ENCODE results near the gene SLC9A3.
"Not testable (repeated sequence)": the region's sequence is repeated elsewhere in the genome, so short reads cannot be mapped to it uniquely, and the experiment has no call there.

The SLC9A3 gene

DNA sequence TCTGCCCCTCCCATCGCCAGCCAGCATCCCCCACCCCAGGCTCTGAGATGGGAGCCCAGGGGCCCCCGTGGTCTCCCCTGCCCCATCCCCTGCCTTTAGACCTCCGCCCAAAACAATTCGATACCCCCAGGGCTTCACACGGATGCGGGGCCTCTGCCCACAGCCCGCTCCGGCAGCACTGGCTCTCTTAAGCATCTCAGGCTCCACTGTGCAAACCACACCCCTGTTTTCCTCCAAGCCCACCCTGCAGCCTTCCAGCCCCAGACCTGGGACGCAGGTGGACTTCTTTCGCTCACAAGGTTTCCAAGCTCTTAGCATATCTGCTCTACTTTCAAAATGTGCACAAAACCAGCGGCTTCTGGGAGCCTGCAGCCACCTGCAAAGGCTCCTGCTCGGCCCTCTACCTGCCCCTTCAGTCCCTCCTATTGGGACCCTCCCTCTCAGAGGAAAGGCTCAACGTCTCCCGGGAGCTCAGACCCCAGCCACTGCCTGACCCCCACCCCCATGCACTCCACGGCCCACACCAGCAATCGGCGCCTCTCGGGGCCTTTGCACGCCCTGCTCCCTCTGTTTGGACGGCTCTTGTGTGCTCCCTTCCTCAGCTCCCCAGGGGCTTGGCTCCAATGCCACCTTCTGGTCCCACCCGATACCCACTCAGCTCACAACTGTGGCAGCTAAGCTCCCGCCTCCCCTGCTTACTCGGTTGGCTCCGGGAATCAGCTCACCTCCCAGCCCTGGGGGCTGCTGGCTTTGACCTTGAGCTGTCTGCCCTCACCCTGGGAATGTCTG, 918 bp upstream of the SLC9A3 start:
- no peak for DNase-seq

DNA sequence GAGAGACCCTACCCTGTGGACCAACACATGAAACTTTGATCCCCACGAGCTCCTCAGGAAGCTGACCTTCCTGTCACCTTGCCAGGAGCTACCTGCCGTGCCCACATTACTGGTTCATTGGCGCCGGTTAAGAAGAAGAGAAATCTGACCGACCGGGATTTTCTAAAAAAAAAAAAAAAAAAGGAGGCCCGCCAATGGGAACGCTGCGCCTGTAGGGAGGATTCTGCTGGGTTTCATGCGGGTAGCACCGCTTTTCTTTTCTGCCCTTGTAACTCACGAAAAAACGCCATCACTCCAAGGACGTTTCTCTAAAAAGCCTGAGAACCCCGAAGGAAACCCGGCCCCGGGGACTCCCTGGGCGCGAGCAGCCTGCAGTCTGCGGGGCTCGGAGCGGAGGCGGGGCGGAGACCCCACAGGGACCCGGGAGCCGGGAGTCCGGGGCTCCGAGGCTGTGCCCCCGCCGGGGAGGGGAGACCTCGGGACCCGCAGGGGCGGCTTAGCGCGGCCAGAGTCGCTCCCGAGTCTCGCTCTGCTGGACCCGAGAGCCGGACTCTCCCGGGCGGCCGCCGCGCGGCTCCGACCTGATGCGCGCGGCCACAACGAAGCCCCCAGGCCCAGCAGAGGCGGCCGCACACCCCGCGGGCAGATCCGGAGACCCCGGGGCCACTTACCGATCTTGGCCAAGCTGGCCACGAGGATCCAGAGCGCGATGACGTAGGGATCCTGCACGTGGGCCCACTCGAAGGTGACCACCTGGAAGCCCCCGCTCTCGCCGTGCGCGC, 617 bp downstream of the SLC9A3 start:
- DNase-seq = no peak

DNA sequence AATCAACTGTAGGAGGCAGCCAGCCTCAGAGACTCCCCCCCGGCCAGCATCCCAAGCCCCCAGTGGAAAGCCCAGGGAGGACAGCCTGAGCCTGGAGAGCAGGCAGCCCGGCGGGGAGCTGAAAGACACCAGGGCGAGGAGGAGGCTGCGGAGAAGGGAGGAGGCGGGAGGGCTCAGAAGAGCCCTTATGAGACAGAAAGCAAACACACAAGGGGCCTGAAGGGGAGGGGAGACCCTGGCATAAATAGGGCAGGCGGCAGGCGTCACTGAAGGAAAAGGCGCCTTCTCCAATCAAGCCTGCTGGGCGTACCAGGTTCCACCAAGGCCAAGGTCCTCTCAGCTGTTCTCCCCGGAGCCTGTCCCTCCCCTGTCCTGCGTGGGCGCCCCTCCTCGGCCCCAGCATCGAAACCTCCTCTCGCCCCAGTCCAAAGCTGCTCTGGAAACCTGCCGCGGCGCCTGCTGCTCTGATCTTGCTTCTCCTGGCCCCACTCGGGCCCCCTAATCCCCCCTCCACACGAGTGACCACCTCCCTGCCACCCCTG, 1.3 kb downstream of the SLC9A3 start:
- no peak for DNase-seq

DNA sequence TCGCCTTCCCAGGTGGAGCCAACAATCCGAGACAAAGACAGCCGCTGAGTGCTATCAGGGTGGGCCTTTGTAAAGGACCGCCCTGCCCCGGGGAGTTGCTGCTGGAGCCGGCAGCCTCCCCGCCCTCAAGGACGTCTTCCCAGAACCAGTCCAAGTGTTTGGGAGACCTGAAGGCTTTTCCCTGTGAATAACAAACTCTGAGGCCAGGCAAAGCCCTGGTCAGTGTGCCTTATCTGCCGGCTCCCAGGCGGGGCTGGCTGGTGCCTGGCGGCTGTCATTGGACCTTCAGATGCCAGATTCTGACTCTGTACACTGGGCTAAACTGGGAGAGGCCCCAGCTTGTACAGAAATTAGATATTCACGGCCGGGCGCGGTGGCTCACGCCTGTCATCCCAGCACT, 2.1 kb downstream of the SLC9A3 start:
- DNase-seq = no peak

DNA sequence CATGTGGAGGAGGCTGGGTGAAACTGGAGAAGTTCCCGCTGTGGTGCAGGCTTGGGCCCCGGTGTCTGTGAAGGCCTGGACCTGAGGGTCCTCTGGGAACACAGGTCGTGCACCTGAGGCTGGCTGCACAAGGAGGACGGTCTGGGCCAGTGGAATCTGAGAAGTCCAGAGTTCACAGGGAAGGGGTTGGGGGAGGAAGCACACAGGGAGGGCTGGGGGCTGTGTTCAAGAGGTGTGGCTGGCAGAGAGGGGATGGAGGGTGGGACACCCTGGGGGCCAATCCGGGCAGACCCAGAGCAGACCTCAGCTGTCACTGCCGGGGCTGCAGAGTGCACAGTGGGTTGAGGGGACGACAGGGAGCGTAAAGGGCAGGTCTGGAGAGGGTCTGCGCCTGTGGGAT, 2.6 kb downstream of the SLC9A3 start:
- DNase-seq = no peak

DNA sequence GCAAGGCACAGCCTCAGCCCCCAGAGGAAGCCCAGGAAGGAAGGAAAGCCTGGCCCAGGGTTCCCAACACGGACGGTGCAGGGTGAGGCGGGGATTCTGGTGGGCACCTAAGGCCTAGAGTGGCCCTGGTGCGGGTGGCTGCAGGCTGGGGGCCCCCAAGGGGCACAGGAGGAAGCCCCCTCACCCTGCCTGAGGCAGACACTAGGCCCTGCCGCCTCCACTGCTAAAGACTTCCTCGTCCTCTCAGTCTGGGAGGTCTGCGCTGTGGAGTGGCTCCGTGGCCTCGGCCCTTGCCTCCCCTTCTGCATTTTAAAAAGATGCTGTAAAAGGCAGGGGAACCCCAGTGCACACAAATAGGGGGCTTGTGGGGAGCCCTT, 3.4 kb downstream of the SLC9A3 start:
- DNase-seq = no peak

DNA sequence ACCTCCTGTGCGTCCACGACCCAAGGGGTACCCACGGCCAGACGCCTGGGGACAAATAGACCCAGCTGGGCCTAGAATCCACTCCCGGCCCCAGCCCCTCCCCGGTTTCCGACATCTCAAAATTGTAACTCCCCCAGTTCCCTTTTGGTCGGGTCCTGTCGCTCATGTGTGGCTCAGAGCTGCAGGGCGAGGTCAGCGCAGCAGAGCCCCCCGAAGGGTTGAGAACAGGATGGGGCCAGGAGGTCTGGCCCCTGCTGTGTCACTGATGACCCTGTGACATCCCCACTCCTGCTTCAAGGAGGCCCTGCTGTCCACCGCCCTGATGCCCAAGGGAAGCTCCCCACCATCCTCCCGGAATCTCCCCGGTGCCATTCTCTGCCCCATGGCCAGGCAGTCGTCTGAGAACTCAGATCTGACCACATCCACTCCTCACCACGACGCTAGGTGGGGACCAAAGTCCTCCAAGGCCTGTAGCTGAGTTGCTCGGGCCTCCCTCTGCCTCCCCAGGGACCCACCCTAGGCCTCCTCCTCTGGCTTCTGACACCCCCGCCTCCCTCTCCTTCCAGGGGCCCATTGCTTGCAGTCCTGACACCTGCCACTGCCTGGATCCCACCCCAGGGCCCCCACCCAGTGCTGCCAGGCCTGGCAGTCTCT, 3.9 kb downstream of the SLC9A3 start:
- DNase-seq = no peak

DNA sequence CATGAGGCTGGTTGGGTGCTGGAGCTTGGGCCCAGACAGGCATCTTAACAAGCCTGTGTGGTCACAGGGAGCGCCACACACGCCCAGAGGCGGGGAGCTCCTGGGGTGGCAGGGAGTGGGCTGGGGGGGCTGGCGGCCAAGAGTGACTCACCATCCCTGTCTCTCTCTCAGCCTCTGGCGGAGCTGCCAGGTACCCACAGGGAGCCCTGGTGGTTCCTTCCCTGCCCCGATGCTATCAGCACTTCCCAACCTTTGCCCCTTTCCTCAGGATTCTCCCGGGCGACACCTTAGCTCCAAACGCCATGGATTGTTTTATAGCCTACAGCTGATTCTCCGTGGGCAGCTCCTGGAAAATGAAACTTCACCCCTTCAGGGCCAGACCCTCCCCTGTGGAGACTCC, 5.5 kb downstream of the SLC9A3 start:
- no peak for DNase-seq

DNA sequence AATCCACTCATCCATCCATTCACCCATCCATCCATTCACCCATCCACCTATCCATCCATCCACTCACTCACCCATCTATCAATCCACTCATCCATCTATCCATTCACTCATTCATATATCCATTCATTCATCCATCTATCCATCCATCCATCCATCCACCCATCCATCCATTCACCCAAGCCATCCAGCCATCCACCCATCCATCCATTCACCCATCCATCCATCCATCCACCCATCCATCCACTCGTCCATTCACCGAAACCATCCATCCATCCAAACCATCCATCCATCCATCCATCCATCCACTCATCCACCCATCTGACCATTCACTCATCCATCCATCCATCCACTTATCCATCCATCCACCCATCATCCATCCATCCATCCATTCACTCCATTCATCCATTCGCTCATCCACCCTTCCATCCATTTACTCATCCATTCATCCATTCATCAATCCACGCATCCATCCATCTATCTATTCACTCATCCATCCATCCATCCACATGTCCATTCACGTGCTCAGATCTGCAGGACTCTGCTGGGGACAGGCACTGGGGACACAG, 6.6 kb downstream of the SLC9A3 start:
- DNase-seq = no peak

DNA sequence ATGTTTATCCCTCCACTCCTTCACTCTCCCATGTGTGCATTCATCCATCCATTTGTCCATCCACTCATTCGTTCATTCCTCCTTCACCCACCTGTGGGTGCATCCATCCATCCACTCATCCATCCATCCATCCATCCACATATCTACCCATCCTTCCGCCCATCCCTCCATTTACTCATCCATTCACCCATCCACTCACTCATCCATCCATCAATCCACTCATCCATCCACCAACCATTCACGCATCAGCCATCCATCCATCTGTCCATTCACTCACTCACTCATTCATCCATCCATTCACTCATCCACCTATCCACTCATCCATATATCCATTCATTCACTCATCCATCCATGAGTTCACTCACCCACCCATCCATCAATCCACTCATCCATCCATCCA, 7.3 kb downstream of the SLC9A3 start:
- DNase-seq = no peak

DNA sequence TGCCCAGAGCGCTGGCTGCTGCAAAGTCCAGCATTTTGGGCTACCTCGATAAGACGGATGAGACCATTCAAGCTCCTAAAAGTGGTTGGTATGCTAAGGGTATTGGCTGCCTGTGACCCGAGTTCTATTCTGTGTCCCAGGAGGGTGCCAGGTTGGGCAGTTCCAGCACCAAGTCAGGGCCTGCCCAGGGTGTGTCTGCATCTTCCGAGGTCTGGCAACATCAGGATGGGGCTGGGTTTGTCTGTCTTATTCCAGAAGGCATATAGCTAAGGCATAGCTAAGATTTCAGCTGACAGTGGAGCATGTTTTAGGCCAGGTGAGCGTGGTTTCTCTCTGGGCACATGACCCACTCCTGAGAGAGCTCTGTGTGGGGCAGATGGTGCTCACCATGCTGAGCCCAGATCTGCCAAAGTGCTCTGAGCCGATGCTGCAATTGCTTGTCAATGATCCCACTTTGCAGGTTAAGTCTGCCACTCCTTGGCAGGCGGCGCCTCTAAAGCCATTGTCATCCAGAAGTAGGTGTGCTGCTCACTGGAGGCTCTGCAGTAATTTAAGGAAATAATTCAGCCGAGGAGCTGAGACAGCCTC, 7.8 kb downstream of the SLC9A3 start:
- DNase-seq = no peak

DNA sequence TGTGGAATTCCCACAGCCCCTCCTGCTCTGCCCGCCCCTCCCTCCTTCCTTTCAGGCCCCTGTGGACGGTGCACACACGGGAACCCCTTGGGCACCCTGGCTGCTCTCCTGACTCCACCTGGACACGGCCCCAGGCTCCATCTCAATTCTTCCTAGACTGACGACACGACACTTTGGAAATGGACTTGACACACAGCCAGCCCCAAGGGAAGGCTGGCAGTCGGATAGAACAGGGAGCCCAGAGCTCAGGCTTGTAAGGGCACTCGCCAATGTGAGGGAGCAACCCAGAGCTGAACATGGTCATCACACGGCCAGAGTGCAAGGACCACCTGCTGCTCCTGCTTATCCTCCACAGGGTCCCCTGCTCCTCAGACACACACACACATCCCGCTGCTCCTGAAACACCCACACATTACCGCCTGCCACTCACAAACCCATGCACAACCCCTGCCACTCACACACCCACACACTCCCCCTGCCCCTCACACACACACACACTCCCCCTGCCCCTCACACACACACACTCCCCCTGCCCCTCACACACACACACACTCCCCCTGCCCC, 8.9 kb downstream of the SLC9A3 start:
- DNase-seq = no peak

DNA sequence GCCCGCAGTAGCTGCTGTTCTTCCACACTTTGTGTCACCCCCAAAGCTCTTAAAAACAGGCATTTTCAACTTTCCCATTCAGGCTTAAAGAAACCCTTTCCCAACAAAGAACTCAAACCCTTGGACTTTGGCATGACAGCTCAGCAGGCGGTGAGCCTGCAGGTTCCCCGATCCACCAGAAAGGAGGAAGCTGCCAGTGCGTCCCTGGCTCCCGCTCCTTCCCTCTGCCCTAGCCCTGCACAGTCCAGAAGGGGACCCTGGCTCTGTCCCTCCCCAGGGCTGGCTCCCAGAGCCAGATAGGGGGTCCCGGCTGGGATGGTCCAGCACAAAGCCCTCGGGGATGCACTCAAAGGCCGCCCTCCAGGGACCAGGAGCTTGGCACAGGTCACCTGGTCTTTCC, 9.6 kb downstream of the SLC9A3 start:
- DNase-seq = no peak

DNA sequence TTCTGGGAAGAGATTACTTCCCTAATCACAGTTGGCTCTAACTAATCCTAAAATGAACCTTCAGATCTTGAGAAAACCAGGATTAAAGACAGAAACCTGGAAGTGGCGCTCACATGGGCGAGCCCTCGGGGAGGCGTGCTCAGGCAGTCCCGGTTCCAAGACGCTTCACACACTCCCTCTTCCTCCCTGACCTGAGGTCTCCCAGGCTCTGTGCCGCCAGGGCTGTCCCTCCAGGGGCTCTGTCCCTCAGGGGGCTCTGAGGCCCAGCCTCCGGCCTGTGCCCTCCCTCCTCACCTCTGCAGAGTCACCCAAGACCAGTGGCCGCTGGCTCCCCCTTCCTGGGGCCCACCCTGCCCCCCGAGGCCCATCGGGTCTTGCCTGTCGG, 10.2 kb downstream of the SLC9A3 start:
- DNase-seq = no peak

DNA sequence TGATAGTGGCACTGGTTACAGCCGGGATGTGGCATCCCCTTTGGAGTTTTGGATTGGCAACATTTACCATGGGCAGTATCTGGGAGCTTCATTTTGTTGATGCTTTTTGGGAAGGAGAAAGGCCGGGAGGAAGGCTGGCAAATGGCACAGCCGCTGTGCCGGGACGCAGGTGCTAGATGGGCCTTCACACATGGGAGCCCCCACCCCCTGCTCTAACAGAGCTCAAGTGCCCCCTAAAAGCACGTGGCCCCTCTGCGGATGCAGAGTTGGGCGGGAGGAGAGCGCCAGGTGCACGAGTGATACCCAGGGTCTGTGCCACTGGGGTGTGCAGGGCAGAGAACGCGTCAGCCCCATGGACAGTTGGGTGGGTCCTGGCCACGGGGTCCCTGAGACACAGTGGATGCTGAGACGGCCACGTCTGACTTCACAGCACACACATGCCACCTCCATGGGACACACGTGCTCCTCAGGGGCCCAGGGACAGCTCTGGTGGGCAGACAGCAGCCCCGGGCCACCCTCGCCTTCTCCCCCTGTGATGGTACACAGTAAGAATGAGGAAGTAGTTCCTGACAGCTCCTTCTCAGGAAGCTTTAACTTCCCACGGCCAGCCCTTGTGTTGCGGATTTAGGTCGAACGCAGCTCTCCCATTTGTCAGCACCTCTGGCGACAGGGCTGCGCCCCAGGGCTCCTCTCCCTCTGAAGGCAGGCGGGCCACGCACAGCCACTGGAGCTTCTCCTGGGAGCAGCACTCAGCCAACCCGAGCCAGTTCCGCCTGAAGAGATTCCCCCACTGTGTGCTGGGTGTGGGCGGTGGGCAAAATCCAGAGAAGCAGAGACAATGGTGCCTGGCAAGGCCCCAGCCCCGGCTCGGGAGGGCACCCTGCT, 10.8 kb downstream of the SLC9A3 start:
- DNase-seq = no peak

DNA sequence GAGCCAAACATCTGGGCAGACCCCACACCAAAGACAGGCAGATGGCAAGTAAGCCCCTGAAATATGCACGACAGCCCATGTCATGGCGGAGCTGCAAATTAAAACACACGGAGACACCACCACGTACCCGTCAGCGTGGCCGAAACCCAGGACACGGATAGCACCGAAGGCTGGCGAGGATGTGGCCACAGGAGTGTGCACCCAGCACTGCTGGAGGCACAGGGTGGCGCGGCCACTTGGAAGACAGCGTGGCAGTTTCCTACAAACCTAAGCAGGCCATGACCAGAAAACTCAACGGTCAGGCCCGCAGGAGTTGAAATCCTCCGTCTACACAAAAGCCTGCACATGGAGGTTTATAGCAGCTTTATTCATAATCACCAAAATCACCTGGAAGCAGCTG, 12.8 kb downstream of the SLC9A3 start:
- DNase-seq = no peak

DNA sequence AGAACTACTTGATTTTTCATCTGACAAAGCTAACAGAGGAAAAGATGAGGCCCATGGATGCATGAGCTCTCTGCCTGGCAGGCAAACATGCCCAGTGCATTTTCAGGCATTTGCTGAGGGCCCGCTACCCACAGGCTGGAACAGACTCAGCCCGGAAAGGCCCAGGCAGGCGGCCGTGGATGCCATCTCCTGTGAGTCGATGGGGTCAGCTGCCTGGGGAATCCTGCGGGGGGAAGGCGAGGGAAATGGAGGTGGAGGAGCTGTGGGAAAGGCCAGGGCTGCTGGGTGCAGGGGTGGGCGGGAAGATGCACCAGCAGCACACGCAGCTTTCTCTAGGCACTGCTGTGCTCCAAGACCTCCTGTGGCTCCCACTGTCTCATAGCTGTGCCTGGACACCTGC, 13.7 kb downstream of the SLC9A3 start:
- no peak for DNase-seq

DNA sequence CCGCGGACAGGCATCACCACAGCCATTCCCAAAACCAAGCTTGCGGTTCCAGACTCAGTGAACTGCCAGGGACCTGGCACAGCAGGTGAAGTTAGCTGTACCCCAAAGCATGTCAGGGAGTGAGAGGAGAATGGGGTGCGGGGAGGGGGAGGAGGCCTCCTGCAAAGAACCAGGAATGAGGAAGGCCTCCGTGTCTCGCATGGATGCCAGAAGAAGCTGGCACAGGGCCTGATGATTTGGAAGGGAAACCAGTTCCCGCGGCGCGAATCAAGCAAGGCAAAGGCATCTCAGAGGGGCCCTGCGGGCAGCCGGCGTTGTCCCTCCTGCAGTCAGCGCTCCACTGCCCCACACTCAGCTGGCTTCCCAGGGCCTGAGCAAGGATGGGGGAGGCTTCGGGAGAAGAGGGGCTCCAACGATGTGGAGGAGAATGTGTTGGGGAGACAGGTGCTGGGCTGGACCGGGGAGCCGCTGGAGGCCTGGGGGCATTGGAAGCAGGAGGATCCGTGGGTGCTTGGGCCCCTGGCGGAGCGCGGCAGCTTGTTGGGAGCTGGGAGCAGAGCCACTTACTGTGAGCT, 14.6 kb downstream of the SLC9A3 start:
- DNase-seq = no peak

DNA sequence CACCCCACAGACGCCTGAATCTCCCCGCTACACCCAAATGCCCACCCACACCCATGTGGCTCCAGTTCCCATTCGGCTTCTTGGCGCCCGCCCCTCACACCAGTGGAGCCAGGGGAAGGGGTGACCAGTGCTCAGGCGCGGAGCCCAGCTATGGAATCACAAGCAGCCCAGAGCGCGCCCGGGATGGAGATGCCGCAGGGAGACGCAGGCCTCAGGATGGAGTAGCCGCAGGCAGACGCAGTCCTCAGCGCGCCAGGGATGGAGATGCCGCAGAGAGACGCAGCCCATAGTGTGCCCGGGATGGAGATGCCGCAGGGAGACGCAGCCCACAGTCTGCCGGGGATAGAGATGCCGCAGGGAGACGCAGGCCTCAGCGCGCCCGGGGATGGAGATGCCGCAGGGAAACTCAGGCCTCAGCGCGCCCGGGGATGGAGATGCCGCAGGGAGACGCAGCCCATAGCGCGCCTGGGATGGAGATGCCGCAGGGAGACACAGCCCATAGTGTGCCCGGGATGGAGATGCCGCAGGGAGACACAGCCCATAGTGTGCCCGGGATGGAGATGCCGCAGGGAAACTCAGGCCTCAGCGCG, 16.2 kb downstream of the SLC9A3 start:
- DNase-seq = not testable (repeated sequence)

DNA sequence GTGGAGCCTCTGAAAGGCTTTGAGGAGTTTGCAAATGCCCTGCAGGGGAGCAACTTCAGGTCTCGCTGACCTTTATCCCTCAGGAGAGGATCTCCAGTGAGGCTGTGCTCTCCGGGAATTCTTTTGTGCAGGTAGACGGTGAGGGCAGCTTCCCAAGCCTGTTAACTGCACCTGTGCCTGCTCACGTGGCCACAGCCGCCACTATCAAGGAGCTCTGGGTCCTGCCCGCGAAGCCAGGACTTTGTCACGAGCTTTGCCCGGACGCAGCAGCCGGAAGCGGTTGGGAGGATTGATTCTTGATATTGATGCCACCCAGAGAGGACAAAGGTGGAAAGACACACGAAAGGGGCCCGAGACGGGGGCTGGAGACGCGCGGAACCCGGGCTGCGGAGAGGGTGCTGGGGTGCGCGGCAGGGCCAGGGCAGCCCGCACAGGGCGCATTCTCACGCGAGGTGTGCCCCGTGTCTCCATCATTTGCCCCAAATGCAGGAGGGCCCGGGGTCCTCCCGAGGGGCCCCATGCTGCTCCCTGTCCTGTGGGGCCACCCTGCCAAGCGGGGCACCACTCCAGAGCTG, 18.2 kb downstream of the SLC9A3 start:
- DNase-seq = no peak

Measured in CD4-positive, alpha-beta T cell treated with Interleukin-4 for 1 hour (primary cell).